RKO (cell line): ENCODE data around the gene RTN4RL1.

ENCODE experiments used
- DNase-seq: peaks from one replicate; pipeline ENCODE4 v3.0.0-alpha.2; 2016; ENCODE audit warnings: low spot score

Gene RTN4RL1

DNA sequence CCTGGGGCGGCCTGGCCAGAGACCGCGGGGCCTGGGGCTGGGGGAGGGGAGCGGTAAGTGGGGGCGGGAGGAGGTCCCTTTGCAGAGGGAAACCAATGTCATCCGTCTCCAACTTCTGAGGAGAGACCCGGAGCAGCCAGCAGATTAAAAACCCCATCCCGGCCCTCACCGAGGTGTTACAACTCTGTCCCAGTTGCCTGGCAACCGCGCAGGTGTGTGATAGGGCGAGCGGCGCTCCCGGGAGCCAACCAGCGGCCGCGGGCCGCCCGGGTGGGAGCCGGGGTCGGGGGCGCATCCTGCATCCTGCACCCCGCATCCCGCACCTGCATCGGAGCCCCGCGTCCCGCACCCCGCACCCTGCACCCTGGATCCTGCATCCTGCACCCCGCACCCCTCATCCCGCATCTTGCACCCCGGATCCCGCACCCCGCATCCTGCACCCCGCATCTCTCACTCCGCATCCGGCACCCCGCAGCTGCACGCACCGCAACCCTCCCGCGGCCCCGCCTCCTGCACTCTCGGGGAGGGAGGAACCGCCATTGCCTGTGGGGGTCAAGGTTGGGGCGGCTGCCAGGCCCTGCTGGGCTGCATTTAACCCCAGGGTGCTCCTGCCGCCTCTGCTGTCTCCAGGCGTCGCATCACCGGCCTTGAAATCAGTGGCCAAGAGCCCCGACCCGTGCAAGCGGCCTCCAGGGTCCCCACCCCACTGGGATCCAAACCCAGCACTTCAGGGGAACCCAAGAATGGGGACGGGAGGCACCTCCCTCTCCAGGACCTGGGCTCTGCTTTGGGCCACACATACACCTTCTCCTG is 47.3 kb downstream of the RTN4RL1 start:
- no peak for DNase-seq

- DNase-seq = no peak
These were observed 48.5 kb downstream of the RTN4RL1 start for GRCh38 chr17:1976683-1977064.

DNA sequence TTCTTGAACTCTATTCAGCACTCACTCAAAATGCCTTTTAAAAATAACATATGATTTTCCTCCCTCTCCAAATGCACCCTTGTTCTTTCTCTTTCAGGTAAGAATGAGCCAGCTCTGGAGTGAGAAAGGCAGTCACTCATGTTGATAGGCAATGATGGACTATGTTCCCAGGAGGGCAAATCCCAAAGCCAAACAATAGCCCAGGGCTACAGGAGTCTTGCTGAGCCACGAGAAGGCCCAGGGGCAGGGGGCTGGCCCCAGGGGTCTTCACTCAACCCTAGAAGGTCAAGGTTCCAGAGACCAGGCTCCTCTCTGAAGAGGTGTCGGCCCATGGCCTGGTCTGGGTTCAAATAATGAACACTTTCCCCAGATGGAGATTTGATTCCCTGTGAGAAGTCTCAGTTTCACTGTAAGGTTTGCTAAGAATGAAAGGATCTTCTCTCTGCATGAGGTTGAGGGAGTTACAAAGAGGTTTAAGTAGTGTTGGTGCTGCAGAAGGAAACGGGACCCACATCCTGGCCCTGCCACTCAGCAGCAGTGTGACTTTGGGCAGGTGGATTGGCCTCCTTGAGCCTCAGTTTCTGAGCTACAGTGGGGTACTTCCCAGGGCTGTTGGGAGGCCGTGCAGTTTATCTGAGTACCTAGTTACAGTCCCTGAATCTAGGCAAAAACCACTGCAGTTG is 49.0 kb downstream of the RTN4RL1 start:
- no peak for DNase-seq

GRCh38 chr17:1975573-1975972 is 49.6 kb downstream of the RTN4RL1 start:
- DNase-seq = no peak

DNA sequence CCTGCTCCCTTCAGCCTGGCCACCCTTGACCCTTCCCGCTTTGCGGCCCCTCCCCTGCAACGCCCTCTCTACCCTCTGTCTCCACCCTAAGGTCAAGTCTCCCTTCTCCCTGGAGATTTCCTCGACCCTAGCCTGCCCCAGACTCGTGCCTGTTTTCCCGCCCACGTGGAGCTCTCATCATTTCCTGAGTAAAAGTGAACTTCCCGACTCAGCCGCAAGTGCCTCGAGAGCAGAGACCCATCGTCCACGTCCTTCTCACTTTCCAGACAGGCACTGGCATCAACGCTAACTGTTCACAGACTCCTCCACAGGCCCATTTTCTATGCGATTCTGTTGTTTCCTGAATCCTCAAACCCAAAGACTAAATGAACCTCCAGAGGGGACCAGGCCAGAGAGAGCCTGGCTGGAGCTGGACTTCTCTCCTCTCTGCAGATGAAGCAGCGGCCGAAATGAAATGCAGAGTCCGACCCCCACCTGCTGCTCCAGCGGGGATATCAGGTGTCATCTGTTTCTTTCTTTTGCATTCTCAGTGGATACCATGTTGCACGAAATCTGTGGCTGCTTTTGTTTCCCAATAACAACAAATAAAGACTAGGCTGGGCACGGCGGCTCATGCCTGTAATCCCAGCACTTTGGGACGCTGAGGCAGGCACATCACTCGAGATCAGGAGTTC is 52.5 kb downstream of the RTN4RL1 start:
- DNase-seq = no peak

GRCh38 chr17:1970843-1971384 is 54.2 kb downstream of the RTN4RL1 start:
- DNase-seq = no peak

DNA sequence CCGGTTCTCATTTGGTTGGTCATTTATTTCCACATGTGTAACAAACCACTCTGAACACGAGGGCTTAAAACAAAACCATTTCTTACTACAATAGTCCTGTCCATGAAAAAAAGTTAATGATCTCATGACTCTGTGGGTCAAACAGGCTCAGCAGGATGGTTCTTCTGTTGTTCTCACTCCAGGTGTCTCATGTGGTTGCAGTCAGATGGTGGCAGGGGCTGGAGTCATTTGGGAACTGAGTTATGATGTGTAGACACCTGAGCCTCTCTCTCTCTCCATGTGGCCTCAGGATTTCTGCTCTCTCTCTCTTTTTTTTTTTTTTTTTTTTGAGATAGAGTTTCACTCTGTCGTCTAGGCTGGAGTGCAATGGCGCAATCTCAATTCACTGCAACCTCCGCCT is 55.4 kb downstream of the RTN4RL1 start:
- no peak for DNase-seq

- no peak for DNase-seq
These were observed 57.9 kb downstream of the RTN4RL1 start for GRCh38 chr17:1967213-1967612.

DNA sequence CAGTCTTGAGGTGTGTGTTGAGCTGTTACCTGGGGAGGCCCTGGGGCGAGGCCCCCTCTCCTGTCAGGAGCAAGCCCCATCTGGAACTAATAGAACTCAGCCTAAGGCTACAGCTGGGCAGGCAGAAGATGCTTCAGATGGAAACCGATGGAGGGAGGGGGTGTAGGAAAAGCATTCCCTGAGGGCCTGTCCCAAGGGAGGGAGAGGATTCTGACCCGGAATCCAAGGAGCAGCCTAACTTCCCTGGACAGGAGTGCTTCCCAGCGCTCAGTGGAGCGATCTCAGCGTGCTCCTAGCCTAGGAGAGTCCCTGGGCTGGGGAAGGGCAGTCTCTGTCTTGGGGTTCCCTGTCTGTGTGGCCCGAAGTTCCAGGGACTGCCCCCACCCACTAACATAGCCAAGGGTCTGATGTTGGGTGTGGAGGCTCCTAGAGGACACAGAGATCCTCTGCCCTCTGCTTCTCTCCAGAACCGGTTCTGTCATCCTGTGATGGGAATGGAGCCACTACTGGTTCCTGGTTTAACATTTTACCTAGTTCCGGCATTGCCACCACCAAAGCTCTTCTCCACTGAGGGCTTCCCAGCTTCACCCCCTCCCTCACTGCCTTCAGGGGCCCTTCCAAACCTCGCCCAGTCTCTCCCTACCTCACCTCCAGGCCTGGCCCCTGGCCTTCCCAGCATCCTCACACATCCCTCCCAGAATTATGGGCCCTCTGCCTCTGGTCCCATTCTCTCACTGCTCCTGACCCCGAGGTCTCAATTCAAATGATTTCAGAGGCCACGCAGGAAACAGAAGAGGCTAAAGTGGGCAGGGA is 58.7 kb downstream of the RTN4RL1 start:
- no peak for DNase-seq

GRCh38 chr17:1965556-1966273 is 59.4 kb downstream of the RTN4RL1 start:
- no peak for DNase-seq

- DNase-seq = no peak
These were observed 61.9 kb downstream of the RTN4RL1 start for GRCh38 chr17:1963250-1963649.

DNA sequence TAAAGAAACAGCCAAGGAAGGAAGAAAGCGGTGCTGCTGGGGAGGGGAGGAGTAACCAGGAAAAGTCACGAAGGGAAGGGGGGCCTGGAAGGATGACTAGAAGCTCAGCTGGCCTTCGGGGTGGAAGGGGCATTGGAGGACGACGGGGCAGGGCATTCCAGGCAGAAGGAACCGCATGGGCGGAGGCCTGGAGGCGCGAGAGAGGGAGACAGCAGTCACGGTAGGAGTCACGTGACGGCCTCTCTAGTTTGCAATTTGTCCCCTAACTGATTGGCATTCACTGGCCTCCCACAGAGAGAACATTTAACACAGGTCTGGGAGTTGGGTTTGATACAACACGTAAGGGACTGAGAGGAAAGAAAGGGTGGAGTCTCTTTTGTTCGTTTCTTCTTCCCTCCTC is 63.9 kb downstream of the RTN4RL1 start:
- DNase-seq = no peak

DNA sequence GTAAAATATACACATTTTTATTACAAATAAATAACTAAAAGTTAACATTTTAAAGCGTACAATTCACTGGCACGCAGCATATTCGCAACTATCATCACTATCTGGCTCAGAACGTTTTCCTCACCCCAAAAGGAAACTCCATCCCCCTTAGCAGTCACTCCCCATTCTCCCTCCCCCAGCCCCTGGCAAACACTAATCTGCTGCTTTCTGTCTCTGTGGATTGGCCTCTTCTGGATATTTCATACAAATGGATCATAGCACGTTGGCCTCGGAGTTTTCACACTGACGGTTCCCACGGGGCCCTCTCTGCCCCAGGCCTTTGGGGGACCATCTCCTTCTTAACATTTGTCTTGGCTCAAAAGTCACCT is 64.6 kb downstream of the RTN4RL1 start:
- no peak for DNase-seq

- DNase-seq = no peak
These were observed 65.1 kb downstream of the RTN4RL1 start for GRCh38 chr17:1959871-1960544.

DNA sequence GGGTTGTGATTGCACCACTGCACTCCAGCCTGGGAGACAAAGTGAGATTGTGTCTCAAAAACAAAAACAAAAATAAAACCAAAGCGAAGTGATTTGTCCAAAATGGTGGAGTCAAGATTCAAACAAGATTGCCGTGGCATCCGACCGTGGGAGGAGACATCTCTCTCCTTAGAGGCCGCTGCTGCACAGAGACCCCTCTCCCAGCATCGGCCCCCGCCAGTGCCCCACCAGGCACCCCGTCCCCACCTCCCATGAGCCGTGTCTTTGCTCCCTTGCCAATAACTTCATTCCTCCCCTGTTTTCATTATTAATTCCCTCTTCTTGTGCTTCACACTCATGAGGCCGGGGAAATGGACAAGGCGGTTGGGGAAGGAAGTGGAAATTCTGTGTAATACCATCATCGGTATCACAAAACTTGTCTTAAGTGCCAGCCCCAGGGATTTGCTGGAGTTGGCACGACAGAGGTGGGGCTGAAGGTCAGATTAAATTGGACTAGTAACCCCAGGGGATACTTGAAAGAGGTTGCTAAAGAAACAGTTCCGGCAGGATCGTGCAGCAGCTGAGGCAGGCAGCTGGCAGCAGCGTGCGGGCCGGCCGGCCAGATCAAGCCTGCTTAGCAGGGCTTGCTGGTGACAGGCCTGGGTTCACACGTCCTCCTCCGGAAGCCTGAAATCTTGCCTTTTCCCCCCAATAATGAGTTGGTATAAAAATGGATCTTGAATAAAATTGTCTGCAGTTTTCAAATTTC is 66.8 kb downstream of the RTN4RL1 start:
- DNase-seq = no peak

- no peak for DNase-seq
These were observed 68.1 kb downstream of the RTN4RL1 start for GRCh38 chr17:1957037-1957436.

DNA sequence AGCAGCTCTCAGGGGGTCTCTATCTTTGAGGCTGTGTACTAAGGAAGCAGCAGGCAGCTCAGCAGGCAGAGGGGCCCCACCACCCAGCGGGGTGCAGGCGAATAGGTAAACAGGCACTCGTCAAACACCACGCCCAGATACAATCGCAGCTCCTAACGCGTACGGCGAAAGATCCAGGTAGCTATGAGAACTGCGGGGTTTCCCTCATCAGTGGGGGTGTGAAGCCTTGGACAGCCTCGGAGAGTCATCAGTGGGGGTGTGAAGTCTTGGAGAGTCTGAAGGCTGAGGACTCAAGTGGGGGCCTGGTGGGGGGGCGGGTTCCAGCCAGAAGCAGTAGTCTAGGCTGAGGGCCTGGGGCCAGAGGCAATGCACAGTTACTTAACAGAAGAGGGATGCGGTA is 69.0 kb downstream of the RTN4RL1 start:
- no peak for DNase-seq

- no peak for DNase-seq
These were observed 71.3 kb downstream of the RTN4RL1 start for GRCh38 chr17:1953831-1954230.

DNA sequence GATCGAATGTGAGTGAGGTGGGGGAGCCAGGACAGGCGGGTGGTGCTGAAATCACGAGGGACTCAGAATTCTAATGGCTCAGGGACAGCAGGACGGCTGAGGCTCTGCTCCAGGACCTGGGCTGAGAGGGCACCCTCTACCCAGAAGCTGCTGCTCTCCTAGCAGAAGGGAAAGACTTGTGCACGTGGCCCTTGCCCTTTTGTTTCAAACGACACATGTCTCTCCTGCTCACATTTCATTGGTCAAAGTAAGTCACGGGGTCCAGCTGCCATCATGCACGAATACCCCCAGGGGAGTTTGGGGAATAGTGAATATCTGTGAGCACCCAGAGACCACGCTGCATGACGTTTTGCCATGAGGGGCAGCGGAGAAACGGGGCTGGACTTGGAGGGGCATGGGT is 73.2 kb downstream of the RTN4RL1 start:
- DNase-seq = no peak

DNA sequence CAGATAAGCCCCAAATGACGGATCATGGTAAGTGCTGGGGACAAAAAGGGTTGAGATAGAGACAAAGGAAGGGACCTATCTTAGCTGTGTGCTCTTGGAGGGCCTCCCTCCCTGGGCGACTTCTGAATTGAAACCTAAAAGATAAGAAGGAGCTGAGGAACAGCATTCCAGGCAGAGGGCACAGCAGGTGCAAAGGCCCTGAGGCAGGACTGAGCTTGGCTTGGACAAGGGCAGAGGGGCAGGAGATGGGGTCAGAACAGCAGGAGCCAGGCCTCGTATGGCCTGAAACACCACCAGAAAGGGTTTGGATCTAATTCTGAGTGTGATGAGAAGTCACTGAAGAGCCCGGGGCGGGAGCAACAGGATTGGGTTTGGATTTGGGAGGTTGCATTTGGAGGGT is 75.4 kb downstream of the RTN4RL1 start:
- DNase-seq = no peak
